Measurements from ENCODE around the gene FGFR4. TPM values are rescaled to one million over a fixed set of nuclear protein-coding genes. Genes with fewer than 3 reads are reported as not detected.

FGFR4 gene
- total RNA-seq, 3 donors from 2014 or later: 0.48 to 4.5 (median 2.0) TPM

- TF ChIP-seq CTCF (IDR thresholded peaks at IDR 0.05) (peak; percentile 73 to 87 (median 80)), POLR2A (IDR thresholded peaks at IDR 0.05) (no peak), POLR2AphosphoS5 (IDR thresholded peaks at IDR 0.05) (no peak)
- Histone ChIP-seq H3K4me1 (no peaks in the 10 kb centered on the region), H3K36me3 (no peaks in the 10 kb centered on the region), H3K9me3 (no peaks in the 10 kb centered on the region), H3K4me3 (no peak overlapping the region), H3K27me3 (no peaks in the 10 kb centered on the region), H3K27ac (no peak overlapping the region)
- DNase-seq (ENCODE audit: low spot score in 2 of 2): peak in 1 of 2 donors; percentile 50
- intact Hi-C loops (cut with DNase I; ENCODE audit: low total_unique reads): no loop called here
Measured at GRCh38 chr5:177071666-177072385, 14.9 kb upstream of the FGFR4 start.

- H3K27me3 ChIP-seq: no peaks in the 10 kb centered on the region
- H3K4me1 ChIP-seq: no peaks in the 10 kb centered on the region
- H3K9me3 ChIP-seq: no peaks in the 10 kb centered on the region
- no peak for TF ChIP-seq CTCF (IDR thresholded peaks at IDR 0.05)
- TF ChIP-seq POLR2A (IDR thresholded peaks at IDR 0.05): no peak
- no peak for TF ChIP-seq POLR2AphosphoS5 (IDR thresholded peaks at IDR 0.05)
- DNase-seq (ENCODE audit: low spot score in 2 of 2): no peak
- H3K27ac ChIP-seq: no peak overlapping the region
- H3K36me3 ChIP-seq: no peaks in the 10 kb centered on the region
- H3K4me3 ChIP-seq: no peak overlapping the region
- intact Hi-C loops (cut with DNase I; ENCODE audit: low total_unique reads): no loop called here
Measured at GRCh38 chr5:177077335-177077734, 9.4 kb upstream of the FGFR4 start.

GRCh38 chr5:177079606-177080005 lies 7.1 kb upstream of the FGFR4 start:
- H3K9me3 ChIP-seq: no peaks in the 10 kb centered on the region
- DNase-seq (ENCODE audit: low spot score in 2 of 2): no peak
- TF ChIP-seq CTCF (IDR thresholded peaks at IDR 0.05) (no peak), POLR2A (IDR thresholded peaks at IDR 0.05) (no peak), POLR2AphosphoS5 (IDR thresholded peaks at IDR 0.05) (no peak)
- no peaks in the 10 kb centered on the region for H3K27me3 ChIP-seq
- no peaks in the 10 kb centered on the region for H3K36me3 ChIP-seq
- no peak overlapping the region for H3K27ac ChIP-seq
- intact Hi-C loops (cut with DNase I; ENCODE audit: low total_unique reads): no loop called here
- no peak overlapping the region for H3K4me3 ChIP-seq
- H3K4me1 ChIP-seq: no peaks in the 10 kb centered on the region

GRCh38 chr5:177080265-177080664 lies 6.5 kb upstream of the FGFR4 start:
- H3K4me1 ChIP-seq: no peaks in the 10 kb centered on the region

More at GRCh38 chr5:177080265-177080664, 6.5 kb upstream of the FGFR4 start:
- no peak for DNase-seq (ENCODE audit: low spot score in 2 of 2)
- TF ChIP-seq CTCF (IDR thresholded peaks at IDR 0.05) (no peak), POLR2AphosphoS5 (IDR thresholded peaks at IDR 0.05) (no peak), POLR2A (IDR thresholded peaks at IDR 0.05) (no peak)
- no peaks in the 10 kb centered on the region for H3K27me3 ChIP-seq
- H3K4me3 ChIP-seq: no peak overlapping the region
- intact Hi-C loops (cut with DNase I; ENCODE audit: low total_unique reads): no loop called here
- H3K36me3 ChIP-seq: no peaks in the 10 kb centered on the region
- H3K9me3 ChIP-seq: no peaks in the 10 kb centered on the region
- no peak overlapping the region for H3K27ac ChIP-seq
